Measurements from ENCODE around the gene EPB41L2. TPM values are rescaled to one million over a fixed set of nuclear protein-coding genes. Genes with fewer than 3 reads are reported as not detected.

Gene EPB41L2
- total RNA-seq, 4 donors from 2014 or later, result 45.3 to 102 (median 61.9) TPM

- WGBS, 2 donors (ENCODE audit: low coverage in 1 of 2), result 65 to 66% methylated on average over 5 of the region's 5 CpGs
- in situ Hi-C loops (cut with MboI; ENCODE audit: low pct_ligation_motif_present in 1 of 4, low pct_unique_long_range_greater_than_20kb in 1 of 4, low sequenced_read_pairs in 3 of 4), result no loop called here
- no peak overlapping the region for H3K4me3 ChIP-seq
- H3K9me3 ChIP-seq, result no peaks in the 10 kb centered on the region
- no peak for DNase-seq
- H3K4me1 ChIP-seq, result peaks cover 0 to 38% (median 3%) of the 10 kb centered on the region in 4 donors
- H3K27ac ChIP-seq, result no peak overlapping the region
- TF ChIP-seq POLR2AphosphoS5 (IDR thresholded peaks at IDR 0.05) (no peak), POLR2A (IDR thresholded peaks at IDR 0.05) (no peak), CTCF (IDR thresholded peaks at IDR 0.05) (no peak), EP300 (IDR thresholded peaks at IDR 0.05; ENCODE audit: low read depth) (no peak)
- intact Hi-C loops (cut with DNase I; ENCODE audit: low total_unique reads), result no loop called here
- no peaks in the 10 kb centered on the region for H3K36me3 ChIP-seq
- H3K27me3 ChIP-seq, result no peaks in the 10 kb centered on the region
Measured at GRCh38 chr6:130964808-130965604, 98.0 kb downstream of the EPB41L2 start.

GRCh38 chr6:130964289-130964688 lies 98.8 kb downstream of the EPB41L2 start:
- intact Hi-C loops (cut with DNase I; ENCODE audit: low total_unique reads), result no loop called here
- no peak for DNase-seq
- no peak overlapping the region for H3K27ac ChIP-seq
- in situ Hi-C loops (cut with MboI; ENCODE audit: low pct_ligation_motif_present in 1 of 4, low pct_unique_long_range_greater_than_20kb in 1 of 4, low sequenced_read_pairs in 3 of 4), result no loop called here
- 89 to 95% methylated on average over 1 to 2 of the region's 2 CpGs for whole genome bisulfite sequencing, 2 donors (ENCODE audit: low coverage in 1 of 2)
- no peak for TF ChIP-seq CTCF (IDR thresholded peaks at IDR 0.05)
- TF ChIP-seq POLR2AphosphoS5 (IDR thresholded peaks at IDR 0.05), result no peak
- TF ChIP-seq POLR2A (IDR thresholded peaks at IDR 0.05), result no peak
- no peak for TF ChIP-seq EP300 (IDR thresholded peaks at IDR 0.05; ENCODE audit: low read depth)
- H3K9me3 ChIP-seq, result no peaks in the 10 kb centered on the region
- no peaks in the 10 kb centered on the region for H3K27me3 ChIP-seq
- no peaks in the 10 kb centered on the region for H3K36me3 ChIP-seq
- peaks cover 0 to 33% (median 5%) of the 10 kb centered on the region in 4 donors for H3K4me1 ChIP-seq
- no peak overlapping the region for H3K4me3 ChIP-seq

GRCh38 chr6:130962966-130963365 lies 100.1 kb downstream of the EPB41L2 start:
- Histone ChIP-seq H3K9me3 (no peaks in the 10 kb centered on the region), H3K4me3 (no peak overlapping the region), H3K27ac (no peak overlapping the region), H3K4me1 (peaks cover 0 to 27% (median 5%) of the 10 kb centered on the region in 4 donors), H3K36me3 (no peaks in the 10 kb centered on the region), H3K27me3 (no peaks in the 10 kb centered on the region)
- whole genome bisulfite sequencing, 2 donors (ENCODE audit: low coverage in 1 of 2), result 40 to 66% methylated on average over 1 to 2 of the region's 2 CpGs
- intact Hi-C loops (cut with DNase I; ENCODE audit: low total_unique reads) (no loop called here), in situ Hi-C loops (cut with MboI; ENCODE audit: low pct_ligation_motif_present in 1 of 4, low pct_unique_long_range_greater_than_20kb in 1 of 4, low sequenced_read_pairs in 3 of 4) (no loop called here)
- DNase-seq, result no peak
- no peak for TF ChIP-seq POLR2A (IDR thresholded peaks at IDR 0.05)
- TF ChIP-seq POLR2AphosphoS5 (IDR thresholded peaks at IDR 0.05), result no peak
- TF ChIP-seq CTCF (IDR thresholded peaks at IDR 0.05), result no peak
- TF ChIP-seq EP300 (IDR thresholded peaks at IDR 0.05; ENCODE audit: low read depth), result no peak

- no peaks in the 10 kb centered on the region for H3K36me3 ChIP-seq
- DNase-seq, result no peak
- WGBS, 2 donors (ENCODE audit: low coverage in 1 of 2), result 83 to 84% methylated on average over 3 of the region's 3 CpGs
- TF ChIP-seq POLR2A (IDR thresholded peaks at IDR 0.05) (no peak), CTCF (IDR thresholded peaks at IDR 0.05) (no peak), EP300 (IDR thresholded peaks at IDR 0.05; ENCODE audit: low read depth) (no peak), POLR2AphosphoS5 (IDR thresholded peaks at IDR 0.05) (no peak)
- no peaks in the 10 kb centered on the region for H3K27me3 ChIP-seq
- H3K27ac ChIP-seq, result no peak overlapping the region
- peaks cover 0 to 14% (median 2%) of the 10 kb centered on the region in 4 donors for H3K4me1 ChIP-seq
- no peak overlapping the region for H3K4me3 ChIP-seq
- H3K9me3 ChIP-seq, result no peaks in the 10 kb centered on the region
- intact Hi-C loops (cut with DNase I; ENCODE audit: low total_unique reads), result no loop called here
- in situ Hi-C loops (cut with MboI; ENCODE audit: low pct_ligation_motif_present in 1 of 4, low pct_unique_long_range_greater_than_20kb in 1 of 4, low sequenced_read_pairs in 3 of 4), result no loop called here
Measured at GRCh38 chr6:130961148-130961547, 101.9 kb downstream of the EPB41L2 start.
